HG03060 (cell line): ENCODE data around the gene KCNQ1.

ENCODE experiments used
- ATAC-seq: cut with Tn5 transposase; IDR thresholded peaks from one replicate; pipeline ENCODE4 v1.9.1; 2021; ENCODE audit warnings: low read depth, moderate number of reproducible peaks; ENCODE audit not compliant: unreplicated experiment

Gene KCNQ1

GRCh38 chr11:2690596-2691354 is 246.0 kb downstream of the KCNQ1 start:
- ATAC-seq, result no peak

- no peak for ATAC-seq
These were observed 246.6 kb downstream of the KCNQ1 start for GRCh38 chr11:2691355-2691761.

DNA sequence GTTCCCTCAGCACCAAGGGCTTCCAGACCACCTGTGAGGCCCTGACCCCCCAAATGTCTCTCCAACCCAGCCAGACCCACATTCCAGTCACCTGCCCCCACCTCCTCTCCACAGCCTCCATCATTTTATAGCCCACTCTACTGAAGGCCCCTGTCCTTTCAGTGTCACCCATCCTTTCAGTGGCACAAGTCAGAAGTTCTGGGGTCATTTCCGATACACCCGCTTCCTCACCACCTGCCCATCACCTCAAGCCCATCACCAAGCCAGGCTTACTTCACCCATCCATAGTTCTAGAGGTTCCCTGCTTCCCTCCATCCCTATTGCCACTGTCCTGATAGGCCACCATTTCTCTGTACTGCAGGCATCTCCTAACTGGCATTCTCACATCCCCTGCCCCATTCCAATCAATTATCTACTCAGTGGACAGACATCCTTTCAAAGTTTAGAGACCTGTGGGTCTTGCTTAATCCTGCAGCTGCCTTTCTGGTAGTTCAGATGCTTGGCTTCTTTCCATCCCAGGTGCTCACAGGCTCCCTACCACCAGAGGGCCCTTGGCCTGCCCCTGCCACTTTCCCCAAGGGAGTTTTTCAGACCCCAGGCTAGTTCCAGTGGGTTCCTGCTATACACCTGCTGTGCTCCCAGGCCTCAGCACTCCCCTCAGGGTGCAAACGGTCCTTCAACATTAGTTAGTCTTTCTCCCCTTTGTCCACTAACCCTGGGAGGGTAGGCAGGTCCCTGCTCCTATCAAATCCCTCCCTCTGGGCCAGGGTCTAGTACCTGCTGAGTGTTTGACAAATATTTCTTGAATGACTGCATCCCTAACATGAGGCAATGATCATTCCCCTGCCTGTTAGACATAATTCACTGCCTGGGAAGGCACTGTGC is 247.4 kb downstream of the KCNQ1 start:
- no peak for ATAC-seq

DNA sequence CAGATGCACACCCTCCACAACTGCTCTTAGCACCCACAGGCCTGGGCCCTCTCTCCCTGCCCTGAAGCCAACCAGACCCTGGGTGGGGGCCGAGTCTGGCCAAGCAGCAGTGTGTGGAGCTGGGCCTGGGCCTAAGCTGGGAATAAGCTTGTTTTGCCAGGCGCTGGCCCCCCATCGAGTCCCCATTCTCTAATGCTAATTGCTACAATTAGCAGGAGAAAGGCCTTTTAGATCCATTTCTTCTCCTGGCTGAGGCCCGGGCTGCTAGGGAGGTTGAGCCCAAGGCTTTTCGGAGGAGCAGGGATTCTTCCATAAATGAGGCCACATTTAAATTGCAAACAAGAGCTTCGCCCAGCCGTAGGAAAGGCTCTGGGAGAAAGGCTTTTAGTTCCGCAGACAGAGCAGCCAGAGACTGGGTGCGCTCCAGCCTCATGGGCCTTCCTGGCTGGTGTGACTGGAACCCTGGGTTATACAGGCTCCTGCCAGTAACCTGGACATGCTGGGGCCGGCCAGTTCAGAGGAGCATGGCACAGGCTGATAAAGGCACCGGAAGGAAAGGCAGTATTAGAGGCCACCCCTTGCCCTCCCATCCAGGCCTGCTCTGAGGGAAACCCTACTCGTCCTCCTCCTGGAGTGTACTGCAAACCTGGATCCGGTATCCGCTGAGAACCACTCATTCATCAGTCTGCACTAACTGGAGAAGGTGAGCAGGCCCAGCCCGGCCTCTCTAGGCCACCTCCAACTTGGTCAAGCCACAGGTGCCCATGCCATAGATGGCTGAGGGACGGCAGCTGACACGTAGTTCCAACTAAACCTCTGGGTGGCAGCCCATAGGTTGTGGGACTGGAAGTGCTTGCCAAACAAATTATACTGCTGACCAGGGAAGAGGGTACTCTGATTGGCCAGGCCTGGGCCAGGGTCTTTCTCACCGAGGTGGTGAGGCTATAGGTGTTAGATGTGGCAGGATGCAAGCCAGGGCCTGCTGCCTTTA is 248.8 kb downstream of the KCNQ1 start:
- ATAC-seq, result no peak

DNA sequence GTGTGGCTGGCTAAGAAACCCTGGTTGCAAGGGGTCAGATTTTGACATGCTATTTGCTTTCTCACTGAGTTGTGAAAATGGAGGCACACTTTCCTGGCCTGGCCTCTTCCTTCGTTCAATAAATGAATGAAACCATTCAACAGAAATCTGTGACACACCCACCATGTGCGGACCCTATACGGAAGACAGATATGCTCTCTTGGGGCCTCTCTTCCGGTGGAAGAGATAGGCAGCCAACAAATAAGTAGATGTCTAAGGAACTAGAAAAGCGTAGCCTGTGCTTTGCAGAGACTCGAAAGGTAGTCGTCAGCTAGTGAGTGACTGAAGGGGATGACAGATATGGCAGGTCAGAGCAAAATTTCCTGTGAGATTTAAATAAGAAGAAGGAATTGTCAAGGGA is 249.7 kb downstream of the KCNQ1 start:
- ATAC-seq, result no peak

GRCh38 chr11:2694995-2695939 is 250.5 kb downstream of the KCNQ1 start:
- ATAC-seq, result no peak

DNA sequence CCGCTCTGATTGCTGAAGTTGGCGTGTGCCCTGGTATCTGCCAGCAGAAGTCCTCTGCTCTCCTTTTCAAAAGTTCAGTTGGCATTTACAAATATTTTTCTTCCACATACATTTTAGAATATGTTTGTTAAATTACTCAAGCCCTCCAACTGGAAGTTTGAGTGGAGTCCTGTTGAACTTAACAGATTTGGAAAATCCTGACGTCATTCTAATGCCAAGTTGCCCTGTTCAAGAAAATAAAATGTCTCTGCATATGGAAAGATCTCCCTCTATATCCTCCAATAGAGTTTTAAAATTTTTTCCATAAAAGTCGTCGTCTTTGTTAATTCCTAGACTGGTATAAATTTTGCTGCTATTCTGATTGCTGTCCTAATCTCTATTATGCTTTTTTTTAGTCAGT is 251.6 kb downstream of the KCNQ1 start:
- ATAC-seq, result no peak

DNA sequence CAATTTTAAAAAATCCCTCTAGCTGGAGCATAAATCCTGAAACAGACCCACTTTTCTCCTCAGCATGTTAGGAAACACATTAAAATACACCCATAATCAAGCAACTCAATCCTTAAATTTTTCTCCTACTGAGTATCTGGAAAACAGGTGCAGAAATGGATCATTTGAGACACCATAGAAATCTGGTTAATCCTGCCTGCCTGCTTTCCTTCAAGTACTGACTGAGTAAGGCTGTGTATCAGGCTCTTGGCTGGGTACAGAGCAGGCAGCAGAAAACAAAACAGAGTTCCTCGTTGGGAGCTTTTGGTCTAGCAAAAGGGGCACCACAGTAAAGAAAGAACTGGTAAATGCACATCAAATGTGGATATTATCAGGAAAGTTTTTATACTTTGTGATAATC is 253.1 kb downstream of the KCNQ1 start:
- no peak for ATAC-seq

GRCh38 chr11:2698386-2699184 is 253.8 kb downstream of the KCNQ1 start:
- ATAC-seq, result no peak

DNA sequence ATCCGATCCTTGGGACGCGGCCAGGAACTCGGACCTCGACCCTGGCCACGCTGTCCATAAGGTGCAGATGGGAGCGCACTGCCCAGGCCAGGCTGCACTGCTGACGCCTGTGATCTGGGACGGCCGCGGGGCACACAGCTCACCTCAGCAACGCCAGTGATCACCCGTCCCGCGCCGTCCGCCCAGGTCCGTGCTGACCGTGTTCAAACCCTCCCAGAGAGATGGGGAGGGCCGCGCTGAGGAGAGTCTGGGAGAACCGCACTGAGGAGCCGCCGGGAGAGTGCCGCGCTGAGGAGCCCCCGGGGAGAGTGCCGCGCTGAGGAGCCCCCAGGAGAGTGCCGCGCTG is 254.3 kb downstream of the KCNQ1 start:
- ATAC-seq, result no peak

- peak; percentile 51 for ATAC-seq
These were observed 255.0 kb downstream of the KCNQ1 start, which contains the start of gene KCNQ1OT1 for GRCh38 chr11:2699531-2700414. TSS of gene KCNQ1OT1 (minus strand) at chr11:2699994.

GRCh38 chr11:2700415-2701211 is 255.8 kb downstream of the KCNQ1 start:
- peak; percentile 17 for ATAC-seq

DNA sequence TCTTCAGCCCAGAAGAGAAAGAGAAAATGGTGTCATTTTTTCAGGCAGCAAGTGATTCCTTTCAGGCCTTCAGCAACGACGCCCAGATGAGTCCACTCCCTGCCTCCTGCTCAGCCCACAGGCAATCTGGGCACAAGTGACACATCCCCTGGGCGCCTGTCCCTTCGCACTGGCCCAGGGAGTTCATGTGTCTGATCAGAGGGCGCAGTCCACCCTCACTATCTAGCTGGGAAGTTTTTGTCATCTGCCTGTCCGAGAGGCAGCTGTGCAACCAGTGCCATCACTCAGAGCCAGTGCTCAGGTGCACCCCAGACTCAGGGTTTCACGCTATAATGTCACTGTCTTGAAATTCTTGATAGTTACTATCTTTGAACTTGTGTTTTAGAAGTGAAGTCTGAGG is 256.4 kb downstream of the KCNQ1 start:
- no peak for ATAC-seq

DNA sequence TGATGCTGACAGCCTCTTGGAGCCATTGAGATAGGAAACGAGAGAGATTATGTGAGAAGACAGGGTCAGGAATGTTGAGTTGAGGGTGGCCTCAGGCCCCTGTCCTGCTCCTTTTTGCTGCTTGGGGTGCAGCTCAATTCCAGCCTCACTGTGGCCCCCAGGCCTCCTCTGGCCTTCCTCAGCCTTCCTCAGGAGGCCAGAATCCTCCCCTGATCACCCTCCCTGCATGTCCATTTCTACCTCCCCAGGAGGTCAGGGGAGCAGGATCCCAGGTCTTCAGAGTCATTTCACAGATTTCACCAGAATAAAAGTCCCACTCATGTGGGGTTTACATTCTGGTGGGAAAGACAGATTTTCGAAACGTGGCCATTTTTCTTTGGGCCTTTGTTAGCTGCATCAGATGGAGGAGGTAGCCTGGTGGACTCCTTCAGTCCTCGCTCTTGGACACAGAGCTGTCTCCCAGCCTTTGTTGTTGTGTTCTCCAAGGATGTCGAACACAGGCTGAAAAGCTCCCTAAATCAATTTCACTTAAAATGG is 257.2 kb downstream of the KCNQ1 start:
- no peak for ATAC-seq

DNA sequence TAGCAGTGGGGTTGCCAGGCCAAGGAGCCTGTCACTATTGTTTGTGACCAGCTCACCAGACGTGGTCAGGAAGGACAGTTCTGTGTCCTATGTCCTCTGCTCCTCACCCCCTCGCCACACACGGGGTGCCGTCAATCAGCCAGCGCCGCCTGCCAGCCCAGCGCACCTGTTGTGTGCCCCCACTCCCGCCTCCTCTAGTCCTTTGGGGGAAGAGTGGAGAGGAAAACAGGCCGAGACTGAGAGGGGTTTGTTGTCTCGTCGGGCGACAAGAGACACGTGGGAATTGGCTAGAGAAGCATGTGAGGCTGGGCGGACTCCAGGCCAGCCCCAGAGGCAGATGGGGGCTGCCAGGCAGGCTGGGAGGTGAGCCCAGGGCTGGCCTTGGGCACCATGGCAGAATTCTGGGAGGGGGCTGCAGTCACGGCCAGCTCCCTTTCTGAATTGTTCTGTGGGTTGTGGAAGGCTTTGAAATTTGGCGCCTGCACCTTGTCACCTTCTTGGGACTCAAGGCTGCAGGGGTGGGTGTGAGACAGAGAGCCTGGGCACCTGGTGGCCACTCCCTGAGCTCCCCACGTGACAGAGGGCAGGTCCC is 258.1 kb downstream of the KCNQ1 start:
- ATAC-seq, result no peak
